GM21423 (cell line): ENCODE data around the gene NME9.

ENCODE experiments used
- ATAC-seq: cut with Tn5 transposase; IDR thresholded peaks from one replicate; pipeline ENCODE4 v1.9.1; 2021; ENCODE audit warnings: mild to moderate bottlenecking, moderate library complexity; ENCODE audit not compliant: unreplicated experiment

Gene NME9

DNA sequence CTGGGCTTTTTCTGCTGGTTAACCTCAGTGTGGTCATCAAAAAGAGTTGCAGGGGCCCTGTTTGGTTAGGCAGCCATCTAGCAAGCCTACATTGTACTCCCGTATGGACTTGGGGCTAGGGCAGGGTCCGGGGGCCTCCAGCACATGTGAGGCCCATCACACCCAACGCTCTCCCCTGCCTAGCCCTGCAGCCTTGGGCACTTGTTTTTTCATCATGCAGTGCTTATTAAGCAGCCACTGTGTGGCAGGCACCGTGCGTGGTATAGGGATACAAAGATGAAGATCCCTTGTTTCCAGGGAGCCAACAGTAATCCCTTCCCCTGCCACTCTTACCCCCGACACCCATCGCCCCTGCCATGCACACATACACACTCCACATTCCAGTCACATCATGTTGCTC lies 32.9 kb upstream of the NME9 start:
- ATAC-seq = no peak

DNA sequence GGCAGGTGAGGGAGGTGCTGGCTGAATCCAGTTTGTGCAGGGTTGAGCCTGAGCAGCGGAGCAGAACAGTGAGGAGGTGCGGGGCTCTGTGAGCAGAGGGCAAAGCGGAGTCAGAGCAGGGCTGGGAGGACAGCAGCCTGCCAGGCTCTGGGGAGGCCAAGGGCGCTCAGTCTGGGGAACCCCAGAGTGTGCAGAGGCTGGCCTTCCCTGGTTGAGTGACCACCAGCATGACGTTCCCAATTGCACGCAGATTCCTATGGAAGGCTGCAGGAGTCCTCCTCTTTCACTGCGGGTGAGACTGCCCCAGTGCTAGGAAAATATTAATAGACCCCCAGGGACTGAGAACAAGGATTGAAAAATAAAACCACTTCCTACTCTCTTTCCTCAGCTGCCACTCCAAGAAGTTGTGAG lies 31.9 kb upstream of the NME9 start:
- no peak for ATAC-seq

DNA sequence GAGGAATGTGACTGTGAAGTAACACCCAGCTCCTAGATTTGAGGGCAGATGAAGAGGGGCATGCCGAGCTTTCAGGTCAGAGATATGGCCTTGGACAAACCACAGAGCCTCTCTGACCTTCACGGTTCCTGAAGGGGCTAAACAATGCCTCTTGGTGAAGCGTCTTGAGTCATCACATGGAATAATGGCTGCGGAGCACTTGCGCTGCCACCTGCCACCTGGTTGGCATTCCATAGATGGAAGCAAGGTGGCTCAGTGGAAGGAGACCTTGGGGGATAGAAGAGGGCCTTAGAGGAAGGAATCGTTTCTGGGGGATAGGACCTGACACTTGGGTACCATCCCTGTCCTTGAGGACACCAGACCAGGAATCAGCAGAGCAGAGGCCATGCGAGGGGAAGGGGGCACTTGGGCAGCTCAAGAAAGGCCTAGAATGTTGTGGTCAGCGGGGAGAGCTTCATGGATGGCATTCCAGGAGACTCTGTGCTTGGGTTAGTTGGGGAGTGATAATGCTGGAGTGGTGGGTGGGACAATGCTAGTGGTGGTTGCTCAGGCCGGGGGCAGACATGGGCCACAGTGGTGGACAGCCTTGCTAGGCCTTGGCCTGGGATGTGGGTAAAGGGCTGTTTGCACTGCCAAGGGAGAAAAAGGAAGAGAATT lies 31.3 kb upstream of the NME9 start:
- ATAC-seq = no peak

DNA sequence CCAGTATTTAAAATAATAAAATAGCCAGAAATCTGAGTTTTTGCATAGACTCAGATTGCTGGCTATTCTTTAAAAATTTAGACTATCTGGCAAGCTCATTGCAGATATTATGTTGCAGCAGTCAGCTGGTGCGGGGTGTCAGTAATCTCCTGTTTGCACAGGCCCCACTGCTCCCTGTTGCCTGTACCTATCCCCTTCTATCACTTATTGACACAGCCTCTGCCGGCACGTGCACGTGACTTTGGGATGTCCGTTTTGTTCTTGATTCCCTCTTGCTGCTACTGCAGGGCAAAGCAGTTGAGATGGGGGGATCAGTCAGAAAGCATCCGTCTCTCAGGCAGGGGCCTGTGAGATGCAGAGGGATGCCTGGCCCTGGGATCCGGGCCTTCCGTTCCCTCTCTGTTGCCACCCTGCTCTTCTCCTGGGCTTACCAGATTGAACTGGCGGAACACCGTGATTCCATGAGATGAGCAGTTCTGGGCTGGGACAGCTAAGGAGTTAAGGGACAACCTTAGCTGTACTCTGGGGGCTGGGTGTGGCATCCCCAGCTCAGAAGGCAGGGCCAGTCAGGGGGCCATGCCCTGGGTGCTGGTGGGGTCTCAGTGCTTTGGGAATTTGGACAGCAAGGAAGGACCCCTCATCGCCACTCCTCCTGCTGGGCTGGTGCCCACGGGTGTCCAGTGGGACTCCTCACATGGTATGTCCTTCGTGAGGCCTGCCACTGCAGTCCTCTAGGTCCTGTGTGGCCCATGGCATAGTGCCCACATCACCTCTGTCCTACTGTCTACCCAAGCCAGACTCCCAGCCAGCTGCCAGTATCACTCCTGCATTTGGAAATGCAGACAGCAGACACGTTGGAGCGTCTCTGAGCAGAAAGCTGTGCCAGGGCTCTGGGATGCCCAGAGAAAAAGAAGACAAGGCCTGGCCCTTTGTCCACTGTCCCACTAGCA lies 30.5 kb upstream of the NME9 start:
- no peak for ATAC-seq

DNA sequence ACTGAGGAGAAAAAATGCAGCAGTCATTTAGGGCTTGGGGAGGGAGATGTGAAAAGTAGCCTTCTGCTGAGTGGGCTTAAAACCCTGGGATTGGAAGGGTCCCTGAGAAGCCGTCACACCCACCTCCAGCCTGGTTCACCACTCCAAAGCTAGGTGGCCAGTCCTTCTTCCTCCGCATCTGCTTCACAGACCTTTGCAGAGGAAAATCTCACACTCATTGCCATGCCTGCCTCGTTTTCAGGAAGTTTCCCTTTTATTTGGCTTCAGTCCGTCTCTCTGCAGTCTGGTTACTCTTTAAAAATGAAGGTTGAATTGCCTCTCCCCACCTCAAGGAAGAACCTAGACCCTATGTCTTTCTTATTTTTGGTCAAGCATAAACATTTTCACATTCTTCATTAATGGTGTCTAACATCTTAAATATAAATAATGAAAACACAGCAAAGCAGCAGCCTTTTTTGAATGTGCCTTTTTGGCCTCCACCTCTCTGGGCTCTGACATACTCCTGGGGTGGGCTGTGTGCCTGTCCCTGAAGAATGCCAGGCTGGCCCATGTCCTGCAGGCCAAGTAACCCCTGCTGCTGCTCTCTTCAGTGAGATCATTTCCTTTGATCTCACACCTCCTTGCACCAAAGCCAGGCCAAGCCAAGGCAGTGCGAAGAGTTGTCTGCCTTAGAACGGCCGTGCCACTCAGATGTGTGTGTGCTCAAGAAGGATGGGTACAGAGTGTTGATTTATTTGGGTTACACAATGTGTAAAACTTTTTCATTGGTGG lies 29.7 kb upstream of the NME9 start:
- no peak for ATAC-seq

DNA sequence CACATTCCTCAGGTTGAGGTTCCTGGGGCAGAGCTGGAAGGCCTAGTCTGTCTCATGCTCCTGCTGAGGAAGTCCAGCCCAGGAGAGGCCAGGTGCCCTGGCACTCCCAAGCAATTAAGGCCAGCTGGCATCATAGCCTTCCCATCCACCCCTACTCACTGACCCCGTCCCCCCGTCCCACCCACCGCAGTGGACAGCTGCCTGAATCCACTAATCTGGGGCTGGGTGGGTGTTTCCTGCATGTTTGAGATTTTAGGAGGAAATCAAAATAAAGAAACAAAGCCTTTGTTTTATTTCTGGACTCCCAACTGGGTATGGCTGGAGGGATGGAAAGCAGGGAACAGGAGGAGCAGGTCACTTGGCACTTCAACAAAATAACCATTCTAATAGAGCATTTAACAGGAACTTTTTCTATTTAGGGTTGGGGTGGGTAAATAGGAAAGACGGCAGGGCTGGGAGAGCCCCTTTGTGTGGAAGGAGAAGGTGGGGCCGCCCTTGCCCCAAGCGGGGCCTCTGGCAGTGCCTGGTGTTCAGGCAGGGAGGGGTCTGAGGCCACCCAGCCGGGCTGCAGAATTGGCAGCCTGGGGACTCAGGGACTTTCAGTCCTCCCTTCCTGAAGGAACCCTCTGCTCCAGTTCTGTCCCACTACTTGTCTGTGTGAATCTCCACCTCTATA lies 27.2 kb upstream of the NME9 start:
- no peak for ATAC-seq

DNA sequence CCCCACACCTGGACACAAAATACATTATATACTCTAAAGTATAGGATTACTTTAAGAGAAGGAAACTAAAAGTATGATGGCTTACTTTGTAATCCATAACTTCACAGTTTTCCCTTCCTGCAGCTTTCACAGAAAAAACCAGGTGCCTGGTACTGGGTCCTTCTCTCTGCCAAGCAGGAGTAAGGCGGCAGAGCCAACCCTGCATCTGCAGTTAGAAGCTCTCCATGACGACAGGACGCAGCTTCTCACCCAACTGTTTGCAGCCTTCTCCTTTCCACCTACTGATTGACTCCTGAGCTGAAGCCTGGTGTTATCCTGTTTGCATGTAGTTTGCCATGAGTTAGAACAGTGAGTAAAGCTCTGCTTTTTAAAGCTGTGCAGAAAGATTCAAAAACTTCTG lies 25.4 kb upstream of the NME9 start:
- ATAC-seq = no peak

DNA sequence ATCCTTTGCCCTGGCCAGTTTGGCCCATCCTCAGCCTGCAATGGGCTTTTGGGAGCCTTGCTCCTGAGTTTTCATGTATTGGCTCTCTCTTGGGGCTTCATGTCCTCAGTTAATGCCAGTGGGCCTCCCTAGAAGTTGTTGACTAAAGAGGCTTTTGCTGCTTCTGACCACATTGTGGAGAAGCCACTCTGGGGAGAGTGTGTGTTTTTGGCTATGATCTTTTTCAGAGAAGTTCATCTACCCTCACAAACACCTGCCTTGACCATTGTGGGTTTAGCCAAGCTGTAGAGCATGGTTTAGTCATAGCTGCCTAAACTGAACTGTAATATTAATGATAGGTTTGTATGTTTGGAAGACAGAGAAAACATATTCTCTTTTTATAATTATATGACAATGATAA lies 24.7 kb upstream of the NME9 start:
- no peak for ATAC-seq

DNA sequence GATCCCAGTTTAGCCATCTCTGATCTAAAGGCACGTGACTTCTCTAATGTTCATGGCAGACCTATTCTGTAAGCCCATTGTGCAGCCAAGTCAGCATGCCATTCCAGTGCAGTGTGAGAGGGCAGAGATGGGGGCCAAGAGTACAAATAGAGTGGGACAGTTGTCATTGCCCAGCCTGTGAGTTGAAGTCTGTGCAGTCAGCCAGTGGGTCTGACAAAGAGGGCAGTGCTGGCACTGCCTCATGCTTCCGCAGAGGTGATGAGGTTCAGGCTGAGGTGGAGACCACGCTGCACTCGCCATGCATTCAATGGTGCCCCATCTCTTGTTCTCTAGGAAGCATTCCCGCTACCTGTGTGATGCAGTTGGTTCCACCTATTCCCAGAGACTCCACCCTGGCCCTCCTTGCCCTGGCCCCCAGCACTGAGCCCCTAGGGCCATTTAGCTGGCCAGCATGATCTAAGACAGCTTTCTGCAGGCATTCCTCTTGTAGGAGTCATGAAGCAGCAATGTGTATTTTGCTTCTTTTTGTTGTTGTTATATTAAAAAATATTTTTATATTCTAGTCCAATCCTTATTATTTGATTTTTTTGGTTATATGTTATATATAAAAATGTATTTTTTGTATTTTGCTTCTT lies 22.4 kb upstream of the NME9 start:
- ATAC-seq = no peak

DNA sequence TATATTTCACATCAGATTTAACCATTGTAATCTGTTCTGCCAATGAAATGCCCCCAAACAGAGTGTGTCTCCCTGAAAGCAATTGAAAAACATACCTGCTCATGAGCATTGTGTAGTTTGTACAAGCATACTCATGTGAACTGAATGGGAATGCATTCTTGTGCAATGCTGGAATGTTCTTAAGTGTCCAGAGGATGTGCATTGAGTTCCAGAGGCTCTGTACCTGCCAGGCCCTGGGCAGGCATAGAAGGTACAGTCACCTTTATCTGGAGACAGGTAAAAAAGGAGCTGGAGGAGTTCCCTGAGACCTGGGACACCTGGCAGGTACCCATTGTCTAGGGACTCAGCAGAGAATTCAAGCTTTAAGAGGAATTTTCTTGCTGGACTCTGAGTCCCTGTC lies 21.5 kb upstream of the NME9 start:
- no peak for ATAC-seq

DNA sequence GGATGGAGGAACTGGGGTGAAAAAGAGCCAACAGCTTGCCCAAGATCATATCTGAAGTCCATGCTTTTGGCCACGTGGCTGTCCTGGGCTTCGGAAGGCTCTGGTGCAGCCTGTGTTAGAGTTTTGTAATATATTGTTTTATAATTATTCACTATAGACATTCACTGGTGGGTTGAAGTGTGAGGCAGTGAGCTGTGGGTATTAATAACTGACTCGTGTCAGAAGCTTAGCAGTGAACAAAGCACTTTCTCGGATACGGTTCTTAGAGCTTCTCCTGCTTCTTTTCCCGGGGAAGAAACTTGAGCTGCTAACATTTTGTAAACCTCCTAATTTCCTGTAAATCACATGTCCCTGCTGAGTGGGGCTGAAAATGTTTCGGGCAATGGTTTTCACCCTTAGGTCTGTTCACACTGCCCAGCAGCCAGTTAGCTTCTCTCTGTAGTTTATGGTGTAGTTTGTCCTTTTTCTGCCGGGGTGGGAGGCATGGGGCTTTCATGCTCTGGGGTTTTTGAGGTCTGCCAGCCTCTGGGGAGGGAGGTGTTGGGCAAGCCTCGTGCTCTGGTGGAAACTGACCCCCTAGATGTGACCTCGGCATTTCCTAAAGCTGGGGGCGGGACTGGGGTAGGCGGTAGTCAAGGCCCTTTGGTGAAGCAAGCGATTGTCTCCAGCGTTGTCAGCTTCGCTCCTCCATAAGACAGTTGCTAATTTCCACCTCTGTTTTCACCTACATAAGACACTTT lies 20.4 kb upstream of the NME9 start:
- no peak for ATAC-seq

DNA sequence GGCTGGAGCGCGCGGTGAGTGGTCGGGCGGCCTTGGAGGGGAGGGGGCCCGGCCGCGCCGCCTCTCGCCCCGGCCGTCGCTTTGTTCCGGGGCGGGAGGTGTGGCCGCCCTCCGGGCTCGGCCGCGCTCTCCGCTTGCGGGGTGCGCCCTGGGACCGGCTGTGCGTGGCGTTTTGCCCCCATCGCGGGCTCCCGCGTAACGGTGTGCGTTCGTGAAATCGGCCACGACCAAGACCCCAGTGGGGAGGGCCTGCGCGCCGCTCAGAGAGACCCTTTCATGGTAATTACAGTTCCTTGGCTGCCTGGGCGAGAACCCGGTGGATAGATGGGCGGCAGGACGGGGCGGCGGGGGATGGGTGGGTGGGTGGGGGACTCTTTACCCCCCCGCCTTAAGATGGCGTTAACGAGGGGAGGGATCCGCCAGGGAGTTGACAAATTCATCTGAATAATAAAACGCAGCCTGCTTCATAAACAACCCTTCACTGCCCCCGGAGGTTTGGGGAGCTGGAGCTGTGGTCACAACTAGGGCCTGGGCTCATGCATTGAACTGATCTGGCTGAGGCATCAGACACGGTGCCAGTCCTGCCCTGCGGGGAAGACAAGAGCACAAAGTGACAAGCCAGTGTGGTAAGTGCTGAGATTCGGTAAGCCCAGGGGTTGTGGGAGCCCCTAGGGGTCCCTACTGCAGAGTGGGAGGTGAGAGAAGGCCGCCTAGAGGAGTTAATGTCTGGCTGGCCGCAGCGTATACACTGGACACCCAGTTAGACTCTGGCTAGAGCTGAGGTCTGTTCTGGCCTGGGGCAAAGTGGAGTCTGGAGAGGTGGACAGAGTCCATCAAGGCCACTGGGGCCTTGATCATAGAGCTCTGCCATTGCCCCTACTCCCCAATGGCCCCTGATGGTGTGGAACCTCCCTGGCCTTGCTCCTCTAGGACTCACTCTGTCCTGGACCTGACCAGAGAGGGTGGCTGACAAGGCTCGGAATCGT lies 19.4 kb upstream of the NME9 start:
- no peak for ATAC-seq

DNA sequence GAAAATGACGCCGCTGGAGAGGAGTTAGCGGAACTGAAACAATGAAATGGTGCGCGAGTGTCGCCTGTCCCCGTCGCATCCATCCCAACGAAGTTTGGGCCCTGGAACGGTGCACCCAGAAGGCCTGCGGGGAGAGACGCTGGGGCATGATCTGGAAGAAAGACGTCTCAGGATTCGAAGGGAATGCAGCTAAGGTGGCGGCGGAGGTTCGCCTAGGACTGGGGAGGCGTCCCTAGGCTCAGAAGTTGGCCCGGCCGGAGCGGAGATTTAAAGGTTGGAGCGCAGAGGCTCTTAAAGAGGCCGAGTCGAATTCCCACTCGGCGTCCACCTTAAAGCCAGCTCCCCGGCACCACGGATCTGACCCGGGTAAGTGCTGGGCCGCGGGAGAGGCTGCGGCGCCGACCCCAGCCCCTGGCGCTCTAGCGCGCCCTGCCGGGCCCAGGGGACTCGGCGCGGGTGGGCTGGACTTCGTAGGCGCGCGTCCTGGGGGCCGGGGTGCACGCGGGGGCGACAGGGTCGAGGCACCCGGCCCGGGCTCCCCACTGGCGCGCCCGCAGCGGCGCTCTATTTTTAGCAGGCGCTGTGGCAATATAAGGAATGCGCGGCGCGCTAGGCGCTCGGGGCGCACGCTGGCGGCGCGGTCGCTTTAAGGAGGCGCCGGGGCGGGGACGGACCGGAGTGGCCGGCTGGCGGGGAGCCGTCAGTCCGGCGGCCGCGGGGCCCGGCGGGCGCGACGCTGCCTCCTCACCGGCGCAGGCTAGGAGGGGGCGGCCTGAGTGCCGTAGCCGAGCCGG lies 18.5 kb upstream of the NME9 start, which contains the start of gene MRAS:
MRAS (plus strand) TSS at position 620 of the 794 bp plus-strand sequence. CDS start 24,305 bp downstream, outside the sequence.
- no peak for ATAC-seq

DNA sequence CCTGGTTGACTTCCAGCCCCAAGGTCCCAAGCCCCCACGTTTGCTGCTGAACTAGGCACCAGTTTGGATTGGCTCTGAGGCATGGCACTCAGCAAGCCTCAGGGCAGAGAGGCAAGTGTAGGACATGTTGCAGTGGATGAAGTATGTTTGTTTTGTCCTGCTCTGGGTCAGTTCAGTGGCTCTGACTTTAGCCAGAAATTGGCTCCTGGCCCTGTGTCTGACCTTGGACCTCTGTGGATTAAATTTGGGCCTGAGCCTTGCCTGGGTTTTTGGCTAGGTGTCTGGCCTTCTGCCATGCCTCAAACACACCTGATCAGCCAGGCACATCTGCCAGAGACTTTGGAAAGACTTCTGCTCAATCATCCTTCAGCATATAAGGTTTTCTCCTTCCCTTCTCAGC lies 15.1 kb upstream of the NME9 start:
- ATAC-seq = no peak

DNA sequence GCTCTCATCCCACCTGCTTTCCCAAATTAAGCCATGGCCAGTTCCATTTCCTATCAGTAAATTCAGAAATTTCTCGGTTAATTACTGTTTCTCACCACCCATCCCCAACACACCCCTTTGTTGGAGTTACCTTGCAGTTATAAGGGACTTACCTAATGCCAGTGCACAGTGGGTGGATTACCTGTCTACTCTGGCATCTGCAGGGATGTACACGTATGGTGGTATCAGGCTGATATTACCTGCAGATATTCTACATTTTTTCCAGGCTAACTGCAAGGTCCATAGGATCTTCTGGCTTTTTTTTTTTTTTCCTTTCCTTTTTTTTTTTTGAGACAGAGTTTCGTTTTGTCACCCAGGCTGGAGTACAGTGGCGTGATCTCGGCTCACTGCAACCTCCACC lies 10.9 kb upstream of the NME9 start:
- ATAC-seq = no peak

DNA sequence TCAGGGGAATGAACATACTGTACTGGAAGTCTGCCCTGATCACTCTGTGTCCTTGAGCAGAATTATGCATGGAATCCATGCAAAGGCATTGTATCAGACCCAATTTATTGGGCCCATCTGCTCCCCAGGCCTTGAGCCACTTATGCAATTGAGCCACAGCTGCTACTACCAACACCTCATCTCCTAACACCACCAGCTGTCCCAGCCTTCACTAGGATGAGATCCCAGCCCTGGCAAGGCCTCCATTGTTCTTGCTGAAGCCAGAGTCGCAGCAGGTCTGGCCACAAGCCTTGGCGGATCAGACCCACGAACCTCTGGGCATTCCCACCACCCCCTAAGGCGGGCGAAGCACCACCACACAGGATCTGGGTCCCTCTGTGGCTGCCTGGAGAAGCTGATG lies 9.2 kb upstream of the NME9 start:
- ATAC-seq = no peak

DNA sequence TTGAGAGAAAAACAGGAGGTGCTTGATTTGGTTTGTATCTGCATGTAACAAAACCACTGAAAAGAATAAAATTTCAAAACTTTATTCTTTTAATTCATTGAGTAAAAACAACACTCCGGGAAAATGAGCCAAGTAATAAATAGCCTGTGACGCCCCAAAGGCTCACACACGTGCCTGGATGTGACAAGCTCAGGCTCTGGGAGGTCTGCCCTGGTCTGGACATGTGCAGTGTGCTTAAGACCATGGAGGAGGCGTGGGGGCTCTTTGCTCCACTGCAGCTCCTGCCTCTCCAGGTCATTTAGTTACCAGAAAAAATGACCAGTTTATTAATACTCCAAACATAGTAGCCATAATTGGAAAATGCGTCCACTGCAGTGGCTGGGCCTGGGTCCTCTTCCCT lies 8.6 kb upstream of the NME9 start:
- no peak for ATAC-seq
